ENCODE measurements around the gene WNT16.

Gene WNT16

DNA sequence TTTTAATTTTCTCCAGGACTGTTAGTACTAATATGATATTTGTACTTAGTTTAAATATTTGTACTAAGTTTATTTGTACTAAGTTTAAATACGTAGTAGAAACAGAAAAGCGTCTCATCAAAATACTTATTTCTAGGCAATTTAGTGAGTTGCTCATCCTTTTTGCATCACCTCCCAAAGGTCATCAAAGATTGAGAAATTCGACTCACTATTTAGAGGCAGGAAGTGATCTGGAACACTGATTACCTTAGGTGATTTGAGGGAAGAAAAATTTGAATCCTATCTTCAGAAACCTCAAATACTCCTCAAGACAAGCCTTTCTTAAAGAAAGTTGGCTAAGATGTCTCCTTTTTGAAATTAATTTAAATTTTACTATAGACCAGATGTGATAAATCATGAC is 14.5 kb downstream of the WNT16 start:
- DNase-seq (ENCODE audit: low read depth in 2 of 2): no peak

DNA sequence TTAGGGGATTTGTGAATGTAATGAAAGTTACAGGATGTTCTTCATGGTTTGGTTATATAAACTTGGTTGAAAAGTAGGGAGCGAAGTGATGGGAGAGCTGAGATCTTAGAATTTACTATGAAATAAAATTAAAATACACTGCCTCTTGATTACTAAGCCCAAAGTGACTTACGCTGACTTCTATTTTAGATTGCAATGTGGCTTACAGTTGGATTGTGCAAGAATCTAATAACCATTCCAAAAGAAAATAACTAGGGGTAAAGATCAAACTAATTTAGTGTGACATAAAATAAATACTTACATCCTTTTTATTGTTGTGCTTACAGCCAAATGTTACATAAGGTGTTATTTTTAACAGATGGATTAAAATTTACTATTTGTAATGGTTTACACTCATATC is 15.3 kb downstream of the WNT16 start:
- DNase-seq (ENCODE audit: low read depth in 2 of 2): no peak

- no peak for DNase-seq (ENCODE audit: low read depth in 2 of 2)
Measured at GRCh38 chr7:121344497-121344896, 15.7 kb downstream of the WNT16 start.

GRCh38 chr7:121351682-121352081 is 22.9 kb downstream of the WNT16 start:
- no peak for DNase-seq (ENCODE audit: low read depth in 2 of 2)

DNA sequence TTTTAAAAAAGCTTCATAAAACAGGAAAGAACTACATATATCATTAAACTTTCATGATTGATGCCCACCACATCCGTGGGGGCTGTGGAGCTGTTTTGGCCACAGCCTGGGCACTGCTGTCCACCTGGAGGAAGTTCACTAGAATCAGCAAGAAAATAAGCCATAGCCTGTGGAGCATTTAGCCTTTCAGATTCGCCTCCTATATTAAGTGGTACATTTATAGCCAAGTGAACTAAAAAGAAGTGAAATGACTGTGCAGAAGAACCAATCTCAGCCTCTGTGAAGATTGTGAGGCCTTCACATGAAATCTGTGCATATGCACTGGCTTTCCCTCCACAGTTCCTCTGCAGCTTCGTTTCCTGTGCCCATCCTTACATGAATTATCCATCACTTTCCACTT is 23.5 kb downstream of the WNT16 start:
- DNase-seq (ENCODE audit: low read depth in 2 of 2): no peak

DNA sequence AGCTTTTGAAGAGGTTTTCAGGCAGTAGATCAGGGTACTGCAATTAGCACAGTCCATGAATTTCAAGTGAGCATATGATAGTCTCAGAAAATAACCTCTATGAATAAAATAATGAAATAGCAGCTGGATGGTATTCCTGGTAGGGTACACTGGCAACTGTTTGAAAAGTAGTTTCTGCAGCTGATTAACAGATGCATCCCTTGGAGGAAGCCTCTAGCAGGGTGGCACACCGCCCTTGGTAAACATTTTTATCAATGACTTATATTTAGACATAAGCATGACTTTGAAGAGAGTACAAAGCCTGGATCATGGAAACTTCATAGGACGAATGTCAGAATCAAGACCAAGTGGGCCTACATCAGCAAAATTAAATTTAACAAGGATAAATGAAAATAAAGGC is 26.8 kb downstream of the WNT16 start:
- DNase-seq (ENCODE audit: low read depth in 2 of 2): no peak

DNA sequence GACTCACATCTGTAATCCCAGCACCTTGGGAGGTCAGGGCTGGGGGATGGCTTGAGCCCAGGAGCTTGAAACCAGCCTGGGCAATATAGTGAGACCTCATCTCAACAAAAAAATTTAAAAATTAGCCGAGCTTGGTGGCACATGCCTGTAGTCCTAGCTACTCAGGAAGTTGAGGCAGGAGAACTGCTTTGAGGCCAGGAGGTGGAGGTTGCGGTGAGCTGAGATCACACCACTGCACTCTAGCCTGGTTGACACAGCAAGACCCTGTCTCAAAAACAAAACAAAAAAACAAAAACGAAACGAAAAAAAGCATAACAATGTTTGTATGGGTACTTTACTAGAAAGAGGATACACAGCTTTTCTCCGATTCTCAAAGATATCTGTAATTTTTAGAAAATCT is 31.8 kb downstream of the WNT16 start:
- DNase-seq (ENCODE audit: low read depth in 2 of 2): no peak

DNA sequence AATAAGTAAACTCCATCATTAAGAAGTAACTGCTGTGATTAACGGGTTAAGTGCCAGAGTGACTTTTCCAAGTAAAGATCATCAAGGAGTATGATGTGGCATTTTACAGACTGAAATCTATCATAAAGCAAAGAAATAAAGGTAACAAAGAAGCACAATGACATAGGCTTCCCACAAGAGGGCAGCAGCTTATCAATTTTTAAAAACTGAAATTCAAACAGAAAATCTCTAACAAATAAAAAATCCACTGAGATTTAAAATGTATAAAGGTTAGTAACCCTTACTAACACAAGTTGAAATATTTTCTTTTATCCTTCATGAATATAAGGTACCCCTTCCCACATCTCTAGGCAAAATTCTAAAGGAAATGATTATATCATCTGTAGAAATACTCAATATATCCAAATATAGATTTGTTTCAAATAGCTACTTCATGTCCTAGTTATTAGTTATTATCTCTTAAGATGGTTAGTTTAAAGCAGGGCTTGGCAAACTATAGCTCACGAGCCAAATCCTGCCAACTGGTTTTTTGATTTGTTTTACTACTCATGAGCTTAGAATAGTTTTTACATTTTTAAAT is 38.1 kb downstream of the WNT16 start:
- DNase-seq (ENCODE audit: low read depth in 2 of 2): no peak

GRCh38 chr7:121369462-121369861 is 40.7 kb downstream of the WNT16 start:
- no peak for DNase-seq (ENCODE audit: low read depth in 2 of 2)

- DNase-seq (ENCODE audit: low read depth in 2 of 2): no peak
Measured at GRCh38 chr7:121371367-121371766, 42.6 kb downstream of the WNT16 start.

DNA sequence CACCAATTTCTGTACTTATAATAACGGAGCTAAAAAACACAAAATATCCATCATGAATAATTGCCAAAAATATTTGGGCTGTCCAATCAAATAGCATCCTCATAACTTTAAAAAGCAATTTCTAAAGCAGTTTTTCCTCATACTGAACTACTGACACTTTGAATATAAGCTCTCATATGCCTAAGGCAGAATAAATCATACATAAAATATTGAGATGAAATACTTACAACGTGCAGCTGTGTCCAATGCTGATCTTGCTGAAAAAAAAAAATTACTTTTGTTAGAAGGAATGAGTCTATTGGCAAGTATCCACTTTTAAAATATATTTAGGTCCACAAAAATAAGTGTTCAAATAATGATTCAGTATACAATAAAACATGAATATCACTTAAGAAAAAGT is 43.1 kb downstream of the WNT16 start:
- DNase-seq (ENCODE audit: low read depth in 2 of 2): no peak

DNA sequence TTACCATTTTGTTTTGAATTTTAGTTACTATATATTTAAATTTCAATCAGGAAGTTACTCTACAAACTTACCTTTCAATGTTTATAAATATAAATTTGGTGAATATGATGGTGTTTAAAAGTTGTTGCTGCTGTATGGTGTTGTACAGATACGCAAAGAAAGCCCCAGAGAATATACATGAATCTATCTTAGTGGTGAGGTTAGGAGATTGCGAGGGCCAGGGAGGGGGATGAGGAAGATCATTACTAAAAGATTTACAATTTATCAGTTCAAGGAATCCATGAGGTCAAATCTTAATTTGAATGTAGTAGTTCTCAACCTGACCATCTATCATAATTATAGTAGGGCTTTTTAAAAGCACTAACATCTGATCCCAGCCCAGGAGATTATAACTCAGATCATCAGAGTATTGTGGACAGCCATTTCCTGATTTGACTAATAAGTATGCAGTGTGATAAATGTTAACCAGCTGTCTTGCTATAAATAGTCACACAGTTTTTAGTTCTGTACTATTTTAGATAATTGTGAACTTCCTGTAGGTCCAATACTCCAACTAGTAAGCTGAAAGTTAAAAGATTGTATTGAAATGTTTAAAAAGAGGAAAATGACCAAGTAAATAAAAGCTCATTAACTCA is 43.7 kb downstream of the WNT16 start:
- no peak for DNase-seq (ENCODE audit: low read depth in 2 of 2)

DNA sequence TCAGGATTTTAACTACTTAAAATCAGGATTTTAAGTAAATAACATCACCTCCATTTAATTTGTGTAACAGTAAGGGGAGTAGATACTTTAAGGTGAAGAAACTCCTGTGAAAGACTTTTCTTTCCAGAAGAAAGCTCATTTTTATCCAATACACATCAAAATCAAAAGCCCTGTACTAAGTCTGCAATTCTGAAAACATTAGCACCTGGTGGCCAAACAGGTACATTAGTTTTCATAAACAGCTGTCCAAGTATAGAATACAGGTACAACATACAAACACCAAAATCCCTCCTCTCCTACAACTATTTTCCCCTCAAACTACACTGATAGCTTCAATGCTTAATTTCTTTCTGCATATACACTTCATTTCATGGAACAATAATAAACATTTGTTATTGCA is 44.4 kb downstream of the WNT16 start:
- DNase-seq (ENCODE audit: low read depth in 2 of 2): no peak

DNA sequence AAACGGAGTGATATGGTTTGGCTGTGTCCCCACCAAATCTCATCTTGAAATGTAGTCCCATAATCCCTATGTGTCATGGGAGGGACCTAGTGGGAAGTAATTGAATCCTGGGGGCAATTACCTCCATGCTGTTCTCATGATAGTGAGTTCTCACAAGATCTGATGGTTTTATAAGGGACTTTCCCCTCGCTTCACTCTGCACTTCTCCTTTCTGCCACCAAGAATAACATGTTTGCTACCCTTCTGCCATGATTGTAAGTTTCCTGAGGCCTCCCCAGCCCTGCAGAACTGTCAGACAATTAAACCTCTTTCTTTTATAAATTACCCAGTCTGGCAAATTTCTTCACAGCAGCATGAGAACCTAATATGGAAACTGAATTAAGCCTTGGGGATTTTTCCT is 48.2 kb downstream of the WNT16 start:
- no peak for DNase-seq (ENCODE audit: low read depth in 2 of 2)

DNA sequence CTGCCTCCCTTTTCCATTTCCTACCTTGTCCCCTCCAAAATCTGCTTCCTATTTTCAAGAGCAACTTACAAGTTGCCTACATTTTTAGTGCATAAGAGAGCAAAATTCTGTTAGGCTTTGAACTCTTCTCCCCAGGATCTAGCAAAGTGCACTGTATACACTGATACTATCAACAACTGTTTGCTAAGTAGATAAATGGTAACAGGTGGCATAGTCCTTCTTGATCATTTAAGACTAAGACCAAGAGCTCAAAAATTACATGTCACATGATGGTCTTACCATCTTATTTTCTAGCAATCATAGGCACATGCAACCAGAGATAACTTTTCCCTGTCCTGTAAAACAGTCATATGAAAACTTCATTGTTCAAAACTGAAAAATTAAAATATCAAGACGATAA is 51.1 kb downstream of the WNT16 start:
- DNase-seq (ENCODE audit: low read depth in 2 of 2): no peak

GRCh38 chr7:121382473-121382872 is 53.7 kb downstream of the WNT16 start:
- DNase-seq (ENCODE audit: low read depth in 2 of 2): no peak

DNA sequence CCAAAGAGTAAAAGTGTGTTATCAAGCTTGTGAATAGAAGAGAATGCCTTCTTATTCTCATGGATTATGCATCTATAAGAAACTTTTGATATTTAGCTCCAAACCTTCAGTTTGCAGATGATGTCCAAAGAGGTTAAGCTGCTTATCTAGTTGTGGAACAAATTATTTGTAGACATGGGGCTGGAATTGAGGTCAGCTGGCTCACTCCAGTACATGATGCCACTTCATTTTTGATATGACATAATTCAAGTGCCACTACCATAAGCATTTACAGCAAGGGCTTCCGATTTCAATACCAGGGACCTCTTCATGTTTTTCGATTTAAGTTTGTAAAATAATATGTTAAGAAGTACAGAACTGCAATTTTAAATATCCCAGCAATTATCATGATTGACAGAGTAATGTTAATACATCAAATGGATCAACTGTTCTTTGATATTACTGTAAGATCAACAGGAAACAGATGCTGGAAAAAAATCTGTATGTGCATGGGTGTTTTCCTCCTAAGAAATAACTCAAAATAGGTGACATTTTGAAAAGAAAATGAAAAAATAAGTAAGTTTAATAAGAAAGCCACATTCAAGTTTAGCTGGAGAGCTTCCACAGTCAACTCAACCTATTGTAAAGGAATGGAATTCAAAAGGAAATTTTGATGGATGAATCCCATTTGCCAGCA is 54.6 kb downstream of the WNT16 start:
- no peak for DNase-seq (ENCODE audit: low read depth in 2 of 2)

- no peak for DNase-seq (ENCODE audit: low read depth in 2 of 2)
Measured at GRCh38 chr7:121384265-121384664, 55.5 kb downstream of the WNT16 start.

GRCh38 chr7:121385056-121385799 is 56.4 kb downstream of the WNT16 start:
- no peak for DNase-seq (ENCODE audit: low read depth in 2 of 2)

- no peak for DNase-seq (ENCODE audit: low read depth in 2 of 2)
Measured at GRCh38 chr7:121385800-121386179, 57.0 kb downstream of the WNT16 start.

DNA sequence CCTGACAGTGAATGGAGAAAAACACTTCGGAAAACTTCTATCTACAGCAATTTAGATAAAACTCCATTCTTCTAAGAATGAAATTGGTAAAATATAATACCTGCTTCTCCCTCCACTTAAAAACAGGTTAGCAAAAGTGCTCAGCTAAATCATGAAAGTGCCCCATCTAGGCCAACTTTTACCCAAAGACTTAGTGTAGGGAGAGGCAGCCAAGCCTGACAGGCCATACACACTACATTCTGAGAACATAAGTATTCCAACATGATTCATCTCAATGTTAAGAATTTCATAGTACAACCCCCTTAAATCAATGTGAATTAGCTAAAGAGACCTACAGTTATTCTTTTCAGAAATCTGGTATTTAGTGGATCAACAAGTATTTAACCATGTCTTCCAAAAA is 60.1 kb downstream of the WNT16 start:
- no peak for DNase-seq (ENCODE audit: low read depth in 2 of 2)

DNA sequence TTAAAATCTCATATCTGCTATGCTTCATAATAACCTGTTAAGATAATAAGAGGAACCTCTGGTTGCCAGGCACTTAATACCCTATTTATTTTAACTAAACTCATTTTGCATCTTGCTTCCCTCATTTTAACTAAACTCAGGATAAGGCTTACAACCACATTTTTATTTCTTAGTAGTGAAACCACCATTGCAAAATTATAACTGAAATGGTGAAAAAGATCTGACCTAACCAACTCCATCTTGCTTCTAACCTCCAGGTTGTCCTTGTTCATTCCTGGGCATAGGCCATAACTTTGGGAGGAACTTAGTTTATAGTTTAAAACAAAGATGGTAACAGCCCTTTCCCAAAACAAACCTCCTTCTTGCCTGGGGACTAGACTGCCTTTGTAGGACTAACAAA is 61.3 kb downstream of the WNT16 start:
- no peak for DNase-seq (ENCODE audit: low read depth in 2 of 2)

DNA sequence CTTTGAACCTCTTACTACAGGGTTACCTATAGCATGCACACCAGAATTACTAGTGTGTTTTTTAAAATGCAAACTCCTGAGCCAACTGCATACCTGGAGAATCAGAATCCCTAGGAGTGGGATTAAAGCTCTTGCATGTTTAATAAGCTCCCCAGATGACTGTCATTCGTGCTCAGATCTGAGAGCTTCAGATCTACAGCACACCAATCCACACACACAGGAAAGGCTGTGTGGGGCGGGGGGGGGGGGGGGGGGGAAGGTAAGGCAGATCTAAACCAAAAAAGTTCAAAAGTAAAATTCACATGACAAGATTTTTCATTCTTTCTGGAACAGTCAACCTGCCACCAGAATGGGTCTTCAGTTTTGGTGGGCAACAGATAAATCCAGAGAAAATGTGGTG is 61.8 kb downstream of the WNT16 start:
- no peak for DNase-seq (ENCODE audit: low read depth in 2 of 2)
